Measurements from ENCODE around the gene MYL11.

Gene MYL11

DNA sequence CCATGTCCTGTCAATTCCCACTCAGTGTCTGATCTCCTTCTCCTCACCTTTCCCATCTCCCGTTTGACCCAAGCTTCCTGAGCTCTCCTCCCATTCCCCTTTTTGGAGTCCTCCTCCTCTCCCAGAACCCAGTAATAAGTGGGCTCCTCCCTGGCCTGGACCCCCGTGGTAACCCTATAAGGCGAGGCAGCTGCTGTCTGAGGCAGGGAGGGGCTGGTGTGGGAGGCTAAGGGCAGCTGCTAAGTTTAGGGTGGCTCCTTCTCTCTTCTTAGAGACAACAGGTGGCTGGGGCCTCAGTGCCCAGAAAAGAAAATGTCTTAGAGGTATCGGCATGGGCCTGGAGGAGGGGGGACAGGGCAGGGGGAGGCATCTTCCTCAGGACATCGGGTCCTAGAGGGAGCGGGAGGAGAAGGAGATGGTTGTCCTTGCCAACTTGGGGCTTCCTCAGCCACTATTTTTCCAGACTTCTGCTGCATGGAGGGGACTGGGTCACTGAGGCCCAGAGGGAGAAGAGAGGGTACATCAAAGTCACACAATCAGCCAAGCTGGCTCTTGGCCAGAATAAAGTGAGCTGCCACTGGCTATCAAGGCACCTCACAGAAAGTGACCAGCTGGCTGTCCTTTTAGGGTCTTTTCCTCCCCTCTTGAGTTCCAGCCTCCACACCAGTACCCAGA, 2.4 kb upstream of the MYL11 start:
- DNase-seq (ENCODE audit: low read depth) = no peak
- no peak overlapping the region for H3K4me3 ChIP-seq (ENCODE audit: low read length)
- TF ChIP-seq CTCF (IDR thresholded peaks at IDR 0.05; ENCODE audit: insufficient read depth, low read depth, low read length, missing control alignments) = no peak

GRCh38 chr16:30372725-30373124, 1.9 kb upstream of the MYL11 start:
- no peak for TF ChIP-seq CTCF (IDR thresholded peaks at IDR 0.05; ENCODE audit: insufficient read depth, low read depth, low read length, missing control alignments)
- H3K4me3 ChIP-seq (ENCODE audit: low read length) = no peak overlapping the region
- DNase-seq (ENCODE audit: low read depth) = no peak

DNA sequence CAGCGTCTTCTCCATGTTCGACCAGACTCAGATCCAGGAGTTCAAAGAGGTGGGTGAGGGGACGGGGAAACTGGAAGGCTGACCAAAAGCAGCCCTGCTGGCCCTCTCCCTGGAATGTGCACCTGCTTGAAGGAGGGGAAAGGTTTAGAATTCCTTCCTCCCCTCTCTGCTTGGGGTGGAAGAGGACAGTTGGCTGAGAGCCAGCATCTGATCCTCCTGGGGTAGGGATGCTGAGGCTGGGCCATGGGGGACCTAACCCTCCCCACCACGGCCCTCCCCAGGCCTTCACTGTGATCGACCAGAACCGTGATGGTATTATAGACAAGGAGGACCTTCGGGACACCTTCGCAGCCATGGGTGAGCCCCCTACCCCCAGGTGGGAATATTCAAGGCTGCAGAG, 1.3 kb downstream of the MYL11 start:
- no peak for TF ChIP-seq CTCF (IDR thresholded peaks at IDR 0.05; ENCODE audit: insufficient read depth, low read depth, low read length, missing control alignments)
- no peak overlapping the region for H3K4me3 ChIP-seq (ENCODE audit: low read length)
- no peak for DNase-seq (ENCODE audit: low read depth)

- H3K4me3 ChIP-seq (ENCODE audit: low read length) = no peak overlapping the region
- no peak for DNase-seq (ENCODE audit: low read depth)
- TF ChIP-seq CTCF (IDR thresholded peaks at IDR 0.05; ENCODE audit: insufficient read depth, low read depth, low read length, missing control alignments) = no peak
These were observed 1.9 kb downstream of the MYL11 start for GRCh38 chr16:30376461-30376902.

- no peak for DNase-seq (ENCODE audit: low read depth)
- H3K4me3 ChIP-seq (ENCODE audit: low read length) = peak overlapping the region; percentile 70
These were observed 2.6 kb downstream of the MYL11 start for GRCh38 chr16:30377050-30377811.

DNA sequence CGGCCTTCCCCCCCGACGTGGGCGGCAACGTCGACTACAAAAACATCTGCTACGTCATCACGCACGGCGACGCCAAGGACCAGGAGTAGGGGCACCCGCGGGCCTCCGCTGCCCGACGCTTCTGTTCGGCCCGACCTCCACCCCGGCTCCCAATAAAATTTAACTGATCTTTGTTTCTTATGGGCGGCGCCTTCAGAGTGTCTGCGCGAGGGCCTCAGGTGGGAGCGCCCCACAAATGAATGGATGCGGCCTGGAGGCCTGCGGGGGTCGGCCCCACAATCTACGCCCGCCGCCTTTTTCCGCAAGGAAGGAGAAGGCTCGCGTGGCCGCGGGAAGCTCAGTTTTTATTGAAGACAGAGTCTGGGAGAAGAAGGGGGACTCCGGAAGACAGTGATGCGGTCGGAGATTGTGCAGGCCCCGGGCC, 3.2 kb downstream of the MYL11 start:
- peak; percentile 78 for DNase-seq (ENCODE audit: low read depth)
- no peak for TF ChIP-seq CTCF (IDR thresholded peaks at IDR 0.05; ENCODE audit: insufficient read depth, low read depth, low read length, missing control alignments)
- peak overlapping the region; percentile 70 for H3K4me3 ChIP-seq (ENCODE audit: low read length)

More at GRCh38 chr16:30377050-30377811, 2.6 kb downstream of the MYL11 start:
- no peak for TF ChIP-seq CTCF (IDR thresholded peaks at IDR 0.05; ENCODE audit: insufficient read depth, low read depth, low read length, missing control alignments)

Data from epithelial cell of esophagus (primary cell).